IPS-15b (cell line): ENCODE results near the gene CELF2.
"Not testable (repeated sequence)": the region's sequence is repeated elsewhere in the genome, so short reads cannot be mapped to it uniquely, and the experiment has no call there.

Experiments
- H3K27me3 ChIP-seq: one replicate; pipeline ENCODE4 v1.6.1; 2013; ENCODE audit warnings: low read length; ENCODE audit not compliant: control insufficient read depth, insufficient read depth
- H3K36me3 ChIP-seq: one replicate; pipeline ENCODE4 v1.6.1; 2013; ENCODE audit warnings: low read length; ENCODE audit not compliant: control insufficient read depth, insufficient read depth
- H3K4me1 ChIP-seq: one replicate; pipeline ENCODE4 v1.6.1; 2013; ENCODE audit warnings: mild to moderate bottlenecking, low read length; ENCODE audit not compliant: control insufficient read depth, insufficient read depth
- H3K4me3 ChIP-seq: one replicate; pipeline ENCODE4 v1.5.1; 2013; ENCODE audit warnings: low read depth, low read length
- H3K9ac ChIP-seq: one replicate; pipeline ENCODE4 v1.6.1; 2013; ENCODE audit warnings: low read depth, mild to moderate bottlenecking, low read length
- H3K9me3 ChIP-seq: one replicate; pipeline ENCODE4 v1.6.1; 2013; ENCODE audit warnings: mild to moderate bottlenecking, low read length; ENCODE audit not compliant: control insufficient read depth, insufficient read depth

CELF2 gene

DNA sequence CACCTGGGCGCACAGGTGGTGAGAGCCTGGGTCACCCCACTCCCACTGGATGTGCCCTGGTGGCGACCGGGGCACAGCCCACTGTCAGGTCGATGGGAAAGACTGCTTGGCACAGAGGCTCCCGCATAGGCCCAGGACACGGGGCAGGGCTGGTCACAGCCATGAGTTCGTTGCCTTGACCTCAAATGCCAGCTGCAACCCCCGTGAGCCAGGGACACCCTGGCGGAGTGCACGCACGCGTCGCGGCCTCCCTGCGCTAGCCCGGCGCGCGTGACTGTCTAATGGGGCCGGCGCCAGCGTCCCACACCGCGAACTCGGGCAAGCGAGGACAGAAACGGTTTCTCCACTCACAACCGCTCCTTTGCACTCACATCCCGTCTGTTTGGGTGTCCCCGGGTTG, 326.4 kb downstream of the CELF2 start:
- Histone ChIP-seq H3K4me3 (no peak overlapping the region), H3K9me3 (no peaks in the 10 kb centered on the region), H3K4me1 (no peaks in the 10 kb centered on the region), H3K27me3 (no peaks in the 10 kb centered on the region), H3K9ac (no peak overlapping the region), H3K36me3 (no peaks in the 10 kb centered on the region)

DNA sequence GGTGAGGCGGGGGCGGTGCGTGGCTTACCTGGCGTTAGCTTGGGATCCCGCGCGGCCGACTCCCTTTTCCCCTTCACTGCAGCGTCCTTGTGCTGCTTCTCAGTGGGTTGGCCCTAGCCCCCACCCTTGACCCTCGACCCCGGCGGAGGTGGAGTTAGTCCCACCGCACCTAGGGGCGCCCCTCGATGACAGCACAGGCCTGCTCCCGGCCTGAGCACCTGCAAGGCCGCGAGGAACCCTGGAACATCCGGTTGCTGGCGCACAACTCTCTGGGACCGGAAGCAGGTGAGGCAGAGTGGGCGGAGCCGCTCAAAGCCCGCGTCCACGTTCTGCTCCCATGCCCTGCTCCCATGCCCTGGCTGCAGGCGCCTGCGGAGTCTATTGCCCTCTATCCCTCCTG, 326.9 kb downstream of the CELF2 start:
- H3K4me1 ChIP-seq, result no peaks in the 10 kb centered on the region
- no peak overlapping the region for H3K9ac ChIP-seq
- no peaks in the 10 kb centered on the region for H3K36me3 ChIP-seq
- no peaks in the 10 kb centered on the region for H3K9me3 ChIP-seq
- H3K27me3 ChIP-seq, result no peaks in the 10 kb centered on the region
- no peak overlapping the region for H3K4me3 ChIP-seq

- Histone ChIP-seq H3K27me3 (no peaks in the 10 kb centered on the region), H3K9me3 (no peaks in the 10 kb centered on the region), H3K4me1 (no peaks in the 10 kb centered on the region), H3K4me3 (no peak overlapping the region), H3K36me3 (no peaks in the 10 kb centered on the region), H3K9ac (no peak overlapping the region)
Measured at GRCh38 chr10:11345224-11346054, 327.8 kb downstream of the CELF2 start.

- H3K36me3 ChIP-seq, H3K4me1 ChIP-seq, H3K4me3 ChIP-seq, H3K9me3 ChIP-seq, H3K9ac ChIP-seq, H3K27me3 ChIP-seq: not testable (repeated sequence)
Measured at GRCh38 chr10:11347580-11347979, 329.9 kb downstream of the CELF2 start.

DNA sequence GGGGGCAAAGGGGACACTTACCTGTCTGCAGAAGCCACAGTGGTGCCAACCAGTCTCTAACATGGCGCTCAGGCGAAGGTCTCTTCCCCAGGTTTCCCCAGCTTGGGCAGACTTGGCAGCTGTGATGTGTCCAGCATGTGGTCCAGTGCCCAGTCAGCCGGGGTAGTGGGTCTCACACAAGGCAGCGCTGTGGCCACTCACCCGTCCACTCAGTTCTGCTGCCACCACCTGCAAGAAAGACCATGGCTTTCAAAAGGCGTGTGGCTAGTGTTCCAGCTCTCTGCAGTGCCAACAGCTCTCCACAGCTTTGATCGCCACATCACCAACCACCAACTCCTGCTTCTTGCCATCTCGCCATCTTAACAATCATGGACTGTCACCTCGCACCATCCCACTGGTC, 334.1 kb downstream of the CELF2 start:
- H3K9ac ChIP-seq, result no peak overlapping the region
- H3K4me3 ChIP-seq, result no peak overlapping the region

GRCh38 chr10:11353006-11353896, 335.6 kb downstream of the CELF2 start:
- Histone ChIP-seq H3K9ac (no peak overlapping the region), H3K36me3 (no peaks in the 10 kb centered on the region), H3K9me3 (no peaks in the 10 kb centered on the region), H3K4me3 (no peak overlapping the region), H3K4me1 (no peaks in the 10 kb centered on the region), H3K27me3 (no peaks in the 10 kb centered on the region)

More for the DNA sequence above, 334.1 kb downstream of the CELF2 start:
- H3K4me1 ChIP-seq, result no peaks in the 10 kb centered on the region
- no peaks in the 10 kb centered on the region for H3K9me3 ChIP-seq
- H3K27me3 ChIP-seq, result no peaks in the 10 kb centered on the region
- no peaks in the 10 kb centered on the region for H3K36me3 ChIP-seq

- Histone ChIP-seq H3K27me3 (no peaks in the 10 kb centered on the region), H3K36me3 (no peaks in the 10 kb centered on the region), H3K9ac (no peak overlapping the region), H3K4me3 (no peak overlapping the region), H3K9me3 (no peaks in the 10 kb centered on the region), H3K4me1 (no peaks in the 10 kb centered on the region)
Measured at GRCh38 chr10:11354823-11355222, 337.2 kb downstream of the CELF2 start.

DNA sequence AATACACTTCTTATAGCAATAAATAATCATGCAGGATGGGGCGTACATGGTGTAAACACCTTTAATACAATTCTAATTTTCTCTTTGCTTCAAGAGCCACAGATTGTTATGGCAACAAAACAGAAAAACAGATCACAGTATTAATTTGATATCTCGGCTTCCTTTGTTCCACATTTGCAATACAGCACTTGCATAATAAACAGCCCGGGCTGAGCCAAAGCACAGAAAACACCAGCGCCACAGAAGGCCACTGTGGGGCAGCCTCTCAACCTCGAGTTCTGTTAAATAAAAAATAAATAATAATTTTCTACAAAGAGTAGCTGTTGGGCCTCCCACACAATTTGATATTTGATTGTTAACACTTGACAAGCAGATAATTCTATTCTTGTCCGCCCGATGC, 337.9 kb downstream of the CELF2 start:
- H3K27me3 ChIP-seq, result no peaks in the 10 kb centered on the region
- H3K9ac ChIP-seq, result no peak overlapping the region
- H3K9me3 ChIP-seq, result no peaks in the 10 kb centered on the region
- no peaks in the 10 kb centered on the region for H3K36me3 ChIP-seq
- H3K4me3 ChIP-seq, result no peak overlapping the region
- no peaks in the 10 kb centered on the region for H3K4me1 ChIP-seq

DNA sequence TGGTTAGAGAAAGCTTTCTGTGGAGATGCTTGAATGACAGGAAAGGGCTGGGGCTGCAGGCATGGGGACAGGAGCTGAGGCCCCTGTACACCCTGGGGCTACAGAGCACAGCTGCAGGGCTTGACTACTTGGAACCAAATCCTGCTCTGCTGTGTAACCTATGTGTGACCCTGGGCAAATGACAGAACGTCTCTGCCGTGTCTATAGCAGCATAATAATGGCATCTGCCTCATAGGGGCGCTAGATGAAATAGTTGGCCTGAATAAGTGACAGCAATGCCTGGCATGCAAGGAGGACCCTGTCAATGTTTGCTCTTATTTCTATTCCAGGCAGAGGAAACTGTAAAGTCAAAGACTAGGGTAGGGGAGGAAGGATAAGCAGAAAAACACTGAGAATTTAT, 339.8 kb downstream of the CELF2 start:
- Histone ChIP-seq H3K4me3 (no peak overlapping the region), H3K9ac (no peak overlapping the region), H3K36me3 (no peaks in the 10 kb centered on the region), H3K9me3 (no peaks in the 10 kb centered on the region), H3K27me3 (no peaks in the 10 kb centered on the region), H3K4me1 (no peaks in the 10 kb centered on the region)

DNA sequence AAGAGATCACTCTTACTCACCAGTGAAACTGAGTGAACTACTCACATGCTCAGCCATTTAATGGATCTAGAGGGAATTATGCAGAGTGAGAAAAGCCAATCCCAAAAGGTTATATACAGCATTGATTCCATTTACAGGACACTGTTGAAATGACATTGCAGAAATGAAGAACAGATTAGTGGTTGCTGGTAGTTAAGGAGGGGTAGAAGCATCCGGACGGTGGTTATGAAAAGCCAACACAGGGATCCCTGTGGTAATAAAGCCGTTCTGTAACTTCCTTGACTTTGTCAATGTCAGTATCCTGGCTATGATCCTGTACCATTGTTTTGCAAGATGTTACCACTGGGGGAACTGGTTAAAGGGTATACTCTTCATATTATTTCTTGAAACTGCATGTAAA, 340.3 kb downstream of the CELF2 start:
- Histone ChIP-seq H3K4me1 (no peaks in the 10 kb centered on the region), H3K9me3 (no peaks in the 10 kb centered on the region), H3K27me3 (no peaks in the 10 kb centered on the region), H3K36me3 (no peaks in the 10 kb centered on the region), H3K4me3 (no peak overlapping the region), H3K9ac (no peak overlapping the region)

DNA sequence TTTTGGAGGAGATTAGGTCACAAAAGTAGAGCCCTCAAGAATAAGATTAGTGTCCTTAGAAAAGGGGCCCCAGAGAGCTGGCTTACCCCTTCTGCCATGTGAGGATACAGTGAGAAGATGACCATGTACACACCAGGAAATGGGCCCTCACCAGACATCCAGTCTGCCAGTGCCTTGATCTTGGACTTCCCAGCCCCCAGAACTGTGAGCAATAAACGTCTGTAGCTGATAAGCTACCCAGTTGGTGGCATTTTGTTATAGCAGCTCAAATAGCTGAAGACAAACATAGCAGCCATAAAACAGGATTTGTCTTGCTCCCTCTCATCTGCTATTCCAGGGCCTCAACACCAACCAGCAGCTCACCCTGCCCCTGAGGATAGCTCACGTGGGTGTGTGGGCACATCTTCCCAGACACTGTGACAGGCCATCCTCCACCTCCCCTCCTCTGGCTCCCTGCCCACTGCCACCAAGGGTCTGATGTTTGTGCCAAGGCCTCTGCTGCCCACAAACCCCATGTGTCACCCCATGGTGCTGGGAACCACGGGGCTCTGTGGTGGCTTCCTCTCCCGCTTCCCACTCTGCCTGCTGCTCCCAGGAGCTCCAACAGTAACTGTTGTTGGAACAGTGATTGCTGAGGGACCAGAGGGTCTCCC, 341.4 kb downstream of the CELF2 start:
- Histone ChIP-seq H3K9ac (no peak overlapping the region), H3K36me3 (no peaks in the 10 kb centered on the region), H3K4me3 (no peak overlapping the region), H3K9me3 (no peaks in the 10 kb centered on the region), H3K27me3 (no peaks in the 10 kb centered on the region), H3K4me1 (no peaks in the 10 kb centered on the region)
